GM23248 (cell line): ENCODE data around the gene CD52. TPM values are rescaled to one million over a fixed set of nuclear protein-coding genes. Genes with fewer than 3 reads are reported as not detected.

Experiments used
- DNase-seq: peaks from one replicate; pipeline ENCODE4 v3.0.0-alpha.2; 2015
- H2AFZ ChIP-seq: fragments of 200-600 bp; sonication (generic); 2 replicates; pipeline ENCODE4 v1.6.1; 2016; ENCODE audit warnings: antibody characterized with exemption
- H3F3A ChIP-seq: fragments of 200-600 bp; sonication (generic); 2 replicates; pipeline ENCODE4 v1.6.1; 2016; ENCODE audit warnings: mild to moderate bottlenecking, antibody characterized with exemption, mixed run types; ENCODE audit not compliant: insufficient read depth
- H3K27ac ChIP-seq: fragments of 200-600 bp; sonication (generic); 2 replicates; pipeline ENCODE4 v1.5.1; 2016; ENCODE audit warnings: mild to moderate bottlenecking
- H3K27me3 ChIP-seq: fragments of 200-600 bp; sonication (generic); replicated peaks from 2 replicates; pipeline ENCODE4 v1.6.1; 2016; ENCODE audit warnings: mild to moderate bottlenecking; ENCODE audit not compliant: insufficient read depth
- H3K36me3 ChIP-seq: fragments of 200-600 bp; sonication (generic); 2 replicates; pipeline ENCODE4 v1.6.1; 2016; ENCODE audit warnings: low read depth, mild to moderate bottlenecking
- H3K4me1 ChIP-seq: fragments of 200-600 bp; sonication (generic); 2 replicates; pipeline ENCODE4 v1.6.1; 2016; ENCODE audit warnings: mild to moderate bottlenecking; ENCODE audit not compliant: insufficient read depth
- H3K4me2 ChIP-seq: fragments of 200-600 bp; sonication (generic); one replicate; pipeline ENCODE4 v1.6.1; 2016; ENCODE audit warnings: mild to moderate bottlenecking; ENCODE audit not compliant: unreplicated experiment
- H3K4me3 ChIP-seq: fragments of 200-600 bp; sonication (generic); 2 replicates; pipeline ENCODE4 v1.5.1; 2016; ENCODE audit warnings: mild to moderate bottlenecking
- H3K79me2 ChIP-seq: fragments of 200-600 bp; sonication (generic); 2 replicates; pipeline ENCODE4 v1.6.1; 2016; ENCODE audit warnings: mild to moderate bottlenecking; ENCODE audit not compliant: insufficient read depth
- H3K9ac ChIP-seq: fragments of 200-600 bp; sonication (generic); 2 replicates; pipeline ENCODE4 v1.6.1; 2016; ENCODE audit warnings: mild to moderate bottlenecking
- H3K9me2 ChIP-seq: fragments of 200-600 bp; sonication (generic); 2 replicates; pipeline ENCODE4 v1.6.1; 2016; ENCODE audit warnings: mixed run types, mild to moderate bottlenecking, moderate library complexity; ENCODE audit not compliant: insufficient read depth
- H3K9me3 ChIP-seq: fragments of 200-600 bp; sonication (generic); one replicate; pipeline ENCODE4 v1.6.1; 2017; ENCODE audit warnings: low read depth
- H4K20me1 ChIP-seq: fragments of 200-600 bp; sonication (generic); 2 replicates; pipeline ENCODE4 v1.6.0; 2016; ENCODE audit not compliant: insufficient read depth
- EZH2 ChIP-seq: fragments of 200-600 bp; sonication (generic); IDR thresholded peaks from 2 replicates; pipeline ENCODE4 v1.6.1; 2018; ENCODE audit warnings: antibody characterized with exemption, mild to moderate bottlenecking; ENCODE audit not compliant: insufficient read depth, poor library complexity, severe bottlenecking
- EZH2phosphoT487 ChIP-seq: fragments of 200-600 bp; sonication (generic); IDR thresholded peaks from 2 replicates; pipeline ENCODE4 v1.6.1; 2018; ENCODE audit warnings: antibody characterized with exemption, moderate library complexity, mild to moderate bottlenecking, low read depth; ENCODE audit not compliant: insufficient read depth
- WGBS, 2 experiments: methylation state at CpG; one replicate each; pipeline ENCODE4 v1.1.6; 2015 to 2017; ENCODE audit warnings: low lambda C conversion rate in 2 of 2, low coverage in 1 of 2; ENCODE audit errors: missing lambda C conversion rate in 2 of 2; 5-methylcytosine and 5-hydroxymethylcytosine counted together
- in situ Hi-C: fragments of 300-500 bp; cut with MboI; formaldehyde crosslinking; loops from 2 replicates; pipeline ENCODE4 v1.15.0; 2020
- polyA plus RNA-seq: library from polyadenylated mRNA; unstranded; fragments of >200 nt; fragmentation: Nextera tagmentation; extraction: Ambion mirVana; gene quantifications from 2 replicates; pipeline ENCODE4 v1.2.1, GENCODE V29; 2016
- total RNA-seq: library from RNA; depleted of rRNA; stranded (reverse); fragments of >200 nt; shearing (Covaris generic); gene quantifications from 2 replicates; pipeline ENCODE4 v1.2.3, GENCODE V29; 2014

The CD52 gene
- total and polyA plus RNA-seq, 2 experiments from 2014 or later: not detected

DNA sequence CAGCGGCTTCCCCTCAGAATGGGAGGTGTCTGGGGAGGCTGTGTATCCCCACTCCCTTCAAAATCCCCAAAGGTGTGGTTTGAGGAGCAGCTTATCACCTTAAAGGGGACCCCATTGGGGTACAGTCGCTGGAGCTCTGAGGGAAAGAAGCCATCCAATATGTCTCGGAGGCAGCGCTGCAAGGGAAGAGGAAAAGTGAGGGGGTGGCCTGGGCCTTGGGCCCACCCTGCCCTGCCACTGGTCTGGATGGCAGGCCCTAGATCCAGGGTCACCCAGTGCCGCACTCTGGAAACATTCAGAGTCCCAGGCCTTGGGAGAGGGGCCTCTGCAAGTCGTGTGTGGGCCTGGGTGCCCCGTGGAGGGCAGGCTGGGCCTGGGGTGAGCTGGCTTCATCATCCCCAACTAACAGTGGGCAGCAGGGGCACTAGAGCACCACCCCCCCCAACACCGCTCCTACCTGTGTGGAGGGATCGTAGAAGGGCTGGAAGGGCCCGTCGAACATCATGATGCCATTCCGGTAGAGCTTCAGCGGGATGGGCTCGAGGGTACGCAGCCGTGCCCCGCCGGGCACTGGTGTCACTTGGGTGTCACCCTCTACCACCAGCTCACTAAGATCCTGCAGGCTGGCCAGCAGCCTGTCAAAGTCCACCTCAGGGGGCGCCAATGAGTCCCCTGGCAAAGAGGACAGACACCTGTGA lies 32.2 kb upstream of the CD52 start:
- Histone ChIP-seq H3F3A (peaks cover 57% of the 10 kb centered on the region), H3K9me3 (no peaks in the 10 kb centered on the region), H3K9me2 (no peaks in the 10 kb centered on the region), H3K9ac (no peak overlapping the region), H3K4me1 (peaks cover 38% of the 10 kb centered on the region), H3K27ac (peak overlapping the region; percentile 39), H3K4me3 (no peak overlapping the region), H3K36me3 (0 out of 2 replicates have a peak, but pooled peaks cover 8% of the 10 kb centered on the region), H3K27me3 (no peaks in the 10 kb centered on the region), H2AFZ (no peak overlapping the region), H3K79me2 (peaks cover 28% of the 10 kb centered on the region), H4K20me1 (peaks cover 3% of the 10 kb centered on the region; the same call in 1 of the 2 replicates), H3K4me2 (peak overlapping the region; percentile 5)
- in situ Hi-C loops: no loop called here
- TF ChIP-seq EZH2: no peak
- TF ChIP-seq EZH2phosphoT487: no peak
- peak; percentile 32 for DNase-seq
- WGBS, 2 experiments: 79 to 83% methylated on average over 18 to 19 of the region's 19 CpGs

DNA sequence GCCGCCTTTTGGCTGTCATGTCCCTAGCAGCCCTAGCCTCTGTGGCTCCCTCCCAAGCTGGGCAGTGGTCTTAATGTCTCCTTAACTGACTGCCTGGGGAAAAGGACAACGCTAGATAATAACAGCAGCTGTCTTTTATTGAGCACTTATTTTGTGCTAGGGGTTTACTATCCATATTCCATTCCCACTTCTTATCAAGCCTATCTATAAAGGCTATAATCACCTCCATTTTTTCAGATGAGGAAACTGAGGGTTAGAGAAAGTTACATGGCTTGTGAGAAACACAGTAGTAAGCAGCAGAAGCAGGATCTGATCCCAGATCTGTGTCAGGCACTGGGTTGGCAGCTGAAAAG lies 31.7 kb upstream of the CD52 start:
- Histone ChIP-seq H3K4me1 (peaks cover 37% of the 10 kb centered on the region), H3K27ac (0 out of 2 replicates have a peak overlapping the region, but pooled peaks have one; percentile 24), H4K20me1 (peaks cover 3% of the 10 kb centered on the region; the same call in 1 of the 2 replicates), H3K36me3 (0 out of 2 replicates have a peak, but pooled peaks cover 7% of the 10 kb centered on the region), H3K27me3 (no peaks in the 10 kb centered on the region), H3K79me2 (peaks cover 23% of the 10 kb centered on the region), H3K9me3 (no peaks in the 10 kb centered on the region), H3K9me2 (no peaks in the 10 kb centered on the region), H2AFZ (no peak overlapping the region), H3K4me2 (no peak overlapping the region), H3K9ac (no peak overlapping the region), H3K4me3 (no peak overlapping the region), H3F3A (peaks cover 57% of the 10 kb centered on the region)
- WGBS, 2 experiments: 79 to 100% methylated on average over 1 to 2 of the region's 2 CpGs
- no peak for TF ChIP-seq EZH2phosphoT487
- no peak for TF ChIP-seq EZH2
- no peak for DNase-seq
- in situ Hi-C loops: no loop called here

DNA sequence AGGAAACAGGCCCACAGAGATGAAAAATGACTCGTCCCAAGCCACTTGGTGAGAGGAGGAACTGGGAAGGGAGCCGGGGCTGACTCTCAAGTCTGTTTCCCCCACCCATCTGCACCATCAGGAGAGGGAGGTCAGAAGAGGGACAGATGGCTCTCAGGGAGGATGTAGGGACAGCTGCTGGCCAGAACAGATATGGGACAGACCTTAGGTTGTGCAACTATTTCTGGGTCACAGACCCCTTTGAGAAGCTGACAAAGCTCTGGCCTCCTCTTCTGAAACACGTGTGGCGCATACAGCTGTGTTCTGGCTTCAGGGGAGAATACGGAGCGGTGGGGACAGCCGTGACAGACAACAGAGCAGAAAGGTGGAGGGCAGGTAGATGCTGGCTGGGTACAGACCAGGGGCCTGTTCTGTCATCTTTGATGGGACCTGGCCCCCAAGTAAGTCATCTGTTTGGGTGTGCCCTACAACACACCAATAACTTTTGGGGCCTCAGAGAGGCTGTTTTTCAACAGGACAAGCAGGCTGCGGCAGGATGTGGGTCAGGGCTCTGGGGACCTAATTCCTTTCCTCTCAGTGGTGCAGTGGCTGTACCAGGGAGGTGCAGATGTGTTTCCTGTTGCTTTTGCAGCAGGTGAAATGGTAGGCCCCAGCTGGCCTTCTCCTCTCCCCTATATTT lies 30.6 kb upstream of the CD52 start:
- DNase-seq: peak; percentile 57
- H3K79me2 ChIP-seq: peaks cover 12% of the 10 kb centered on the region
- H3K36me3 ChIP-seq: no peaks in the 10 kb centered on the region
- WGBS, 2 experiments: 26 to 43% methylated on average over 8 of the region's 8 CpGs
- in situ Hi-C loops: no loop called here
- H3K4me1 ChIP-seq: peaks cover 28% of the 10 kb centered on the region
- H2AFZ ChIP-seq: no peak overlapping the region
- H3K4me2 ChIP-seq: no peak overlapping the region
- peaks cover 48% of the 10 kb centered on the region for H3F3A ChIP-seq
- H3K9me3 ChIP-seq: no peaks in the 10 kb centered on the region
- TF ChIP-seq EZH2 (no peak), EZH2phosphoT487 (no peak)
- H3K9ac ChIP-seq: no peak overlapping the region
- H3K4me3 ChIP-seq: no peak overlapping the region
- H3K27ac ChIP-seq: 0 out of 2 replicates have a peak overlapping the region, but pooled peaks have one; percentile 24
- no peaks in the 10 kb centered on the region for H3K9me2 ChIP-seq
- no peaks in the 10 kb centered on the region for H4K20me1 ChIP-seq
- H3K27me3 ChIP-seq: no peaks in the 10 kb centered on the region

DNA sequence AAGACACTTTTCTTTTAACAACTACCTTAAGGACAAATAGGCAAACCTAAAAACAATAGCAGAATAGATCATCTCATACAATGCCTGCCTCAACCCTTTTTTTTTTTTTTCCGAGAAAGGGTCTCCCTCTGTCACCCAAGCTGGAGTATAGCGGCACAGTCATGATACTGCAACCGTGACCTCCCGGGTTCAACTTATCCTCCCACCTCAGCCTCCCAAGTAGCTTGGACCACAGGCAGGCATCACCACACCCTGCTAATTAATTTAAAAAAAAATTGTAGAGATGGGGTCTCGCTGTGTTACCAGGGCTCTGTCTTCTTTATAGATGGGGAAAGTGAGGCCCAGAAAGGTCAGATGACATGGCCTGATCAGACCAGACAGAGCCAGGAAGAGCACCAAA lies 29.9 kb upstream of the CD52 start:
- H3K4me3 ChIP-seq: no peak overlapping the region
- 90 to 93% methylated on average over 5 of the region's 5 CpGs for WGBS, 2 experiments
- H3K36me3 ChIP-seq: no peaks in the 10 kb centered on the region
- peaks cover 24% of the 10 kb centered on the region for H3K4me1 ChIP-seq
- H3K27ac ChIP-seq: no peak overlapping the region
- no peak for TF ChIP-seq EZH2phosphoT487
- TF ChIP-seq EZH2: no peak
- H3K9me2 ChIP-seq: no peaks in the 10 kb centered on the region
- H3K9ac ChIP-seq: no peak overlapping the region
- H2AFZ ChIP-seq: no peak overlapping the region
- H3K79me2 ChIP-seq: peaks cover 5% of the 10 kb centered on the region
- H4K20me1 ChIP-seq: no peaks in the 10 kb centered on the region
- in situ Hi-C loops: no loop called here
- H3K27me3 ChIP-seq: no peaks in the 10 kb centered on the region
- H3F3A ChIP-seq: peaks cover 45% of the 10 kb centered on the region
- no peak for DNase-seq
- H3K4me2 ChIP-seq: no peak overlapping the region
- H3K9me3 ChIP-seq: no peaks in the 10 kb centered on the region
